Esophagus (tissue), 2 donors: Measurements from ENCODE around the gene CRYBB1. TPM values are rescaled to one million over a fixed set of nuclear protein-coding genes. Genes with fewer than 3 reads are reported as not detected.

Source experiments
- H3K27ac ChIP-seq, 2 donors: one replicate each; pipeline ENCODE4 v1.5.1; 2013; ENCODE audit warnings: low read depth in 2 of 2, mild to moderate bottlenecking in 2 of 2, inconsistent platforms in 1 of 2, low read length in 1 of 2, moderate library complexity in 1 of 2
- H3K27me3 ChIP-seq, 2 donors: one replicate each; pipeline ENCODE4 v1.6.1; 2013; ENCODE audit warnings: low read length in 2 of 2, control low read depth in 1 of 2, mild to moderate bottlenecking in 1 of 2; ENCODE audit not compliant: insufficient read depth in 2 of 2, control insufficient read depth in 1 of 2
- H3K36me3 ChIP-seq, 2 donors: one replicate each; pipeline ENCODE4 v1.6.1; 2013; ENCODE audit warnings: low read length in 1 of 2; ENCODE audit not compliant: control insufficient read depth in 2 of 2, insufficient read depth in 2 of 2
- H3K4me1 ChIP-seq, 2 donors: one replicate each; pipeline ENCODE4 v1.6.1; 2013; ENCODE audit warnings: low read length in 1 of 2; ENCODE audit not compliant: control insufficient read depth in 2 of 2, insufficient read depth in 2 of 2
- H3K4me3 ChIP-seq, 2 donors: one replicate each; pipeline ENCODE4 v1.5.1; 2013; ENCODE audit warnings: low read length in 2 of 2, mild to moderate bottlenecking in 2 of 2, low read depth in 1 of 2, moderate library complexity in 1 of 2
- H3K9me3 ChIP-seq, 2 donors: one replicate each; pipeline ENCODE4 v1.6.1; 2013; ENCODE audit warnings: mild to moderate bottlenecking in 2 of 2, low read depth in 1 of 2, low read length in 1 of 2, moderate library complexity in 1 of 2; ENCODE audit not compliant: control insufficient read depth in 2 of 2, insufficient read depth in 1 of 2
- WGBS, 2 donors: extraction: QIAGEN DNeasy Blood & Tissue Kit; methylation state at CpG; one replicate each; pipeline ENCODE4 v1.1.7; 2013; 5-methylcytosine and 5-hydroxymethylcytosine counted together
- polyA plus RNA-seq, 2 donors: library from polyadenylated mRNA; stranded (reverse); fragments of 200-250 nt; gene quantifications; one replicate each; pipeline ENCODE4 v1.2.3, GENCODE V29; 2013
- donor health status: healthy with polysubstance abuse.
- donor health status: Bipolar disorder and iron deficiency.

CRYBB1 gene
- under 1 TPM; 0.04 to 0.14 TPM for polyA plus RNA-seq

- no peaks in the 10 kb centered on the region for H3K9me3 ChIP-seq
- H3K27ac ChIP-seq, result peak within 1 kb of the TSS in 1 of 2 donors; percentile 49
- no peaks in the 10 kb centered on the region for H3K27me3 ChIP-seq
- no peaks in the 10 kb centered on the region for H3K4me1 ChIP-seq
- 66 to 75% methylated on average over 7 of the region's 7 CpGs for WGBS, 2 donors
- no peak within 1 kb of the TSS for H3K4me3 ChIP-seq
- no peaks in the 10 kb centered on the region for H3K36me3 ChIP-seq
These were observed at the start of gene CRYBB1 for GRCh38 chr22:26617271-26618199. Gene CRYBB1 (minus strand): TSS chr22:26618027. CDS start chr22:26616319, 1,708 bp downstream.

- 77 to 80% methylated on average over 13 of the region's 13 CpGs for WGBS, 2 donors
- H3K36me3 ChIP-seq, result no peaks in the 10 kb centered on the region
- H3K4me1 ChIP-seq, result peaks cover 2 to 11% of the 10 kb centered on the region in 2 donors
- no peak overlapping the region for H3K4me3 ChIP-seq
- no peak overlapping the region for H3K27ac ChIP-seq
- H3K9me3 ChIP-seq, result no peaks in the 10 kb centered on the region
- no peaks in the 10 kb centered on the region for H3K27me3 ChIP-seq
These were observed 49.3 kb upstream of the CRYBB1 start for GRCh38 chr22:26667140-26667539.

- Histone ChIP-seq H3K4me3 (no peak overlapping the region), H3K27ac (no peak overlapping the region), H3K9me3 (no peaks in the 10 kb centered on the region), H3K36me3 (no peaks in the 10 kb centered on the region), H3K4me1 (no peaks in the 10 kb centered on the region), H3K27me3 (no peaks in the 10 kb centered on the region)
- WGBS, 2 donors, result 27 to 28% methylated on average over 4 of the region's 4 CpGs
These were observed 48.0 kb upstream of the CRYBB1 start for GRCh38 chr22:26665813-26666231.

GRCh38 chr22:26663374-26663923 lies 45.6 kb upstream of the CRYBB1 start:
- Histone ChIP-seq H3K27me3 (no peaks in the 10 kb centered on the region), H3K4me3 (no peak overlapping the region), H3K27ac (no peak overlapping the region), H3K4me1 (peaks cover 0 to 4% of the 10 kb centered on the region in 2 donors), H3K36me3 (no peaks in the 10 kb centered on the region), H3K9me3 (no peaks in the 10 kb centered on the region)
- WGBS, 2 donors, result 78 to 81% methylated on average over 9 of the region's 9 CpGs

- no peaks in the 10 kb centered on the region for H3K9me3 ChIP-seq
- H3K27ac ChIP-seq, result no peak overlapping the region
- H3K27me3 ChIP-seq, result no peaks in the 10 kb centered on the region
- H3K4me3 ChIP-seq, result no peak overlapping the region
- H3K4me1 ChIP-seq, result peaks cover 2 to 10% of the 10 kb centered on the region in 2 donors
- WGBS, 2 donors, result 72 to 86% methylated on average over 2 of the region's 2 CpGs
- H3K36me3 ChIP-seq, result no peaks in the 10 kb centered on the region
These were observed 44.3 kb upstream of the CRYBB1 start for GRCh38 chr22:26662160-26662559.

GRCh38 chr22:26660961-26661578 lies 43.2 kb upstream of the CRYBB1 start:
- 69% methylated on average over 7 of the region's 7 CpGs for WGBS, 2 donors
- Histone ChIP-seq H3K9me3 (no peaks in the 10 kb centered on the region), H3K27me3 (no peaks in the 10 kb centered on the region), H3K27ac (no peak overlapping the region), H3K4me3 (no peak overlapping the region), H3K36me3 (no peaks in the 10 kb centered on the region), H3K4me1 (peaks cover 2 to 13% of the 10 kb centered on the region in 2 donors)

GRCh38 chr22:26660356-26660755 lies 42.5 kb upstream of the CRYBB1 start:
- no peak overlapping the region for H3K27ac ChIP-seq
- H3K4me1 ChIP-seq, result peaks cover 2 to 13% of the 10 kb centered on the region in 2 donors
- 87 to 88% methylated on average over 6 of the region's 6 CpGs for WGBS, 2 donors
- H3K36me3 ChIP-seq, result no peaks in the 10 kb centered on the region
- no peaks in the 10 kb centered on the region for H3K9me3 ChIP-seq
- H3K4me3 ChIP-seq, result no peak overlapping the region
- H3K27me3 ChIP-seq, result no peaks in the 10 kb centered on the region

- H3K36me3 ChIP-seq, result no peaks in the 10 kb centered on the region
- peaks cover 2 to 13% of the 10 kb centered on the region in 2 donors for H3K4me1 ChIP-seq
- peak overlapping the region in 1 of 2 donors; percentile 5 for H3K4me3 ChIP-seq
- no peaks in the 10 kb centered on the region for H3K9me3 ChIP-seq
- H3K27me3 ChIP-seq, result no peaks in the 10 kb centered on the region
- WGBS, 2 donors, result 3 to 4% methylated on average over 27 of the region's 27 CpGs
- H3K27ac ChIP-seq, result no peak overlapping the region
These were observed 41.0 kb upstream of the CRYBB1 start for GRCh38 chr22:26658671-26659478.

GRCh38 chr22:26658161-26658560 lies 40.3 kb upstream of the CRYBB1 start:
- Histone ChIP-seq H3K4me1 (peaks cover 2 to 13% of the 10 kb centered on the region in 2 donors), H3K27ac (no peak overlapping the region), H3K36me3 (no peaks in the 10 kb centered on the region), H3K27me3 (no peaks in the 10 kb centered on the region), H3K4me3 (peak overlapping the region in 1 of 2 donors; percentile 16), H3K9me3 (no peaks in the 10 kb centered on the region)
- WGBS, 2 donors, result 5 to 7% methylated on average over 11 of the region's 11 CpGs
